Stimulated activated CD4-positive, alpha-beta T cell treated with anti-CD3 and anti-CD28 coated beads, Interleukin-12 subunit alpha, Interleukin-12 subunit beta, amount 100 ng/mL, for 4 hours (primary cell): ENCODE measurements around the gene CSF1.

Experiments
- DNase-seq: peaks from one replicate; pipeline ENCODE4 v3.0.0-alpha.2; 2020

CSF1 gene

GRCh38 chr1:109923131-109923945 is 12.7 kb downstream of the CSF1 start:
- DNase-seq, result no peak

- DNase-seq, result no peak
Observed at GRCh38 chr1:109923946-109924275, 13.3 kb downstream of the CSF1 start.

GRCh38 chr1:109924316-109924715 is 13.7 kb downstream of the CSF1 start:
- DNase-seq, result no peak

GRCh38 chr1:109925159-109925990 is 14.7 kb downstream of the CSF1 start:
- DNase-seq, result no peak

GRCh38 chr1:109926662-109927300 is 16.1 kb downstream of the CSF1 start:
- DNase-seq, result no peak

GRCh38 chr1:109927356-109927755 is 16.7 kb downstream of the CSF1 start:
- no peak for DNase-seq

- DNase-seq, result no peak
Observed at GRCh38 chr1:109927911-109928321, 17.3 kb downstream of the CSF1 start.

- DNase-seq, result no peak
Observed at GRCh38 chr1:109928591-109929111, 18.0 kb downstream of the CSF1 start.

- no peak for DNase-seq
Observed at GRCh38 chr1:109929170-109929569, 18.5 kb downstream of the CSF1 start.

- no peak for DNase-seq
Observed at GRCh38 chr1:109929588-109930251, 19.1 kb downstream of the CSF1 start.

GRCh38 chr1:109930252-109930993 is 19.8 kb downstream of the CSF1 start:
- no peak for DNase-seq

GRCh38 chr1:109931189-109931731 is 20.6 kb downstream of the CSF1 start:
- no peak for DNase-seq

- DNase-seq, result no peak
Observed at GRCh38 chr1:109931911-109932636, 21.4 kb downstream of the CSF1 start.

- DNase-seq, result no peak
Observed at GRCh38 chr1:109932679-109933078, 22.0 kb downstream of the CSF1 start.

GRCh38 chr1:109933856-109934711 is 23.4 kb downstream of the CSF1 start:
- no peak for DNase-seq

- DNase-seq, result no peak
Observed at GRCh38 chr1:109935451-109935900, 24.8 kb downstream of the CSF1 start.

GRCh38 chr1:109937738-109938137 is 27.1 kb downstream of the CSF1 start:
- DNase-seq, result no peak

GRCh38 chr1:109938556-109938955 is 27.9 kb downstream of the CSF1 start:
- DNase-seq, result no peak

GRCh38 chr1:109942434-109942833 is 31.8 kb downstream of the CSF1 start:
- DNase-seq, result no peak

- no peak for DNase-seq
Observed at GRCh38 chr1:109944541-109944940, 33.9 kb downstream of the CSF1 start.
